DMS114 treated with DMSO at 0.1 percent for 48 hours (cell line): ENCODE measurements around the gene SPATA31C2.
"Not testable (repeated sequence)": the region's sequence is repeated elsewhere in the genome, so short reads cannot be mapped to it uniquely, and the experiment has no call there.

Experiments
- DNase-seq: peaks from one replicate; lab custom pipeline; 2025; ENCODE audit not compliant: unreplicated experiment; lab: John Stamatoyannopoulos, UW

SPATA31C2 gene

DNA sequence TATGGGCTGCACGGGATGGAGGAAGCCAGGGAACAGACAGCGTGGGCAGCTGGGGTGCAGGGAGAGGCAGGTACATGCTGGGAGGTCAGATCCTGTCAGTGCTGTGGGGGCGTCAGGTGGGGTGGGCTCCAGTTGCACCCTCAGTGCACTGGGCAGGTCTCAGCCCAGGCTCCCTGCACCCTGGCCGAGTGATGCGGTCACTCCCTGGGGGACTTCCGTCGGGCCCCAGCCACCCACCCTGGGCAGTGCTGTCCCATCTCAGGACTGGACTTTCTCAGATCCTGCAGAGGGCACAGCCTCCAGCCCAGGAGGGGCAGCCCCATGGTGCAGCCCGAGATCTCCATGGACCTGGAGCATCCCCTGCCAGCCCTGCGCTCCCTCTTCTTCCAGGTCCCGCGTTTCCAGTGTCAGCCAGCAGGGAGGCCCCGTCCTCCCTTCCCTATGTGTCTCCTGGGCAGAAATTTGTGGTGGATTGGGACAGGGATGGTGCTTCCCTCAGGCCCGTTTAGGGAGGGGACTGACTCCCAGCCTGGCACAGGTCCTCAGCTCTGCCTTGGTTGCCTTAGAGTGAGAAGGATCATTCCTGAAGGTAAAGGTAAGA is 10.5 kb downstream of the SPATA31C2 start:
- not testable (repeated sequence) for DNase-seq

DNA sequence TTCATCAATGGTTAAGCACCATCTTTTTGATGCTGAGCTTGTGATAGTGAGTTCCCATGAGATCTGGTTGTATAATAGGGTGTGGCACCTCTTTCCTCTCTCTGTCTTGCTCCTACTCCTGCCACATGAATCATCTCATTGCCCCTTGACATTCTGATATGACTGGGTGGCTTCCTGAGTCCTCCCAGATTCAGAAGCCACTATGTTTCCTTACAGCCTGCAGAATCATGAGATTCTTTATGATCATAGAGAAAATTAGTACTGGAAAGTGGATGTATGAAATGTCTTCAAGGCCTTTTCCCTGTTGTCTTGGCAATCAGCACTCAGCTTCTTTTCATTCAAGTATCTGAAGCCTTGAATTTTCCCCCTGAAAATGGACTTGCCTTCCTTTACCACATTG is 14.9 kb downstream of the SPATA31C2 start:
- not testable (repeated sequence) for DNase-seq

DNA sequence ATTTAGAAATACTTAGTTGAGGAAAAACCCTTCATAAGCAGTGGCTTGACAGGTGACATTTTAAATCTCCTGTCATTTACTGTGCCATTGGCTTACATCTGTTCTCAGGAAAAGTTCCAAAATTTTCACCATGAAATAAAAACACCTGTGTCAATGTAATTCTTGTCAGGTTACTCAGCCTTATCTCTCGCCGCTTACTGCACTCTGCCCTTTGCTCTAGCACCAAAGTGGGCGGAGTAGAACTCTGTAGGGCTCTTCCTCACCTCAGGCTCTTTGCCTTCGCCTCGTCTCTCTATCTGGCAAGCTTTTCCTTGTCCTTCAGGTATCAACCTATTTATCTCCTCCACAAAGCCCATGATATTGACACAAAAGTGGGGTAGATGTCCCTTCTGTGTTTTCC is 20.2 kb downstream of the SPATA31C2 start:
- not testable (repeated sequence) for DNase-seq

DNA sequence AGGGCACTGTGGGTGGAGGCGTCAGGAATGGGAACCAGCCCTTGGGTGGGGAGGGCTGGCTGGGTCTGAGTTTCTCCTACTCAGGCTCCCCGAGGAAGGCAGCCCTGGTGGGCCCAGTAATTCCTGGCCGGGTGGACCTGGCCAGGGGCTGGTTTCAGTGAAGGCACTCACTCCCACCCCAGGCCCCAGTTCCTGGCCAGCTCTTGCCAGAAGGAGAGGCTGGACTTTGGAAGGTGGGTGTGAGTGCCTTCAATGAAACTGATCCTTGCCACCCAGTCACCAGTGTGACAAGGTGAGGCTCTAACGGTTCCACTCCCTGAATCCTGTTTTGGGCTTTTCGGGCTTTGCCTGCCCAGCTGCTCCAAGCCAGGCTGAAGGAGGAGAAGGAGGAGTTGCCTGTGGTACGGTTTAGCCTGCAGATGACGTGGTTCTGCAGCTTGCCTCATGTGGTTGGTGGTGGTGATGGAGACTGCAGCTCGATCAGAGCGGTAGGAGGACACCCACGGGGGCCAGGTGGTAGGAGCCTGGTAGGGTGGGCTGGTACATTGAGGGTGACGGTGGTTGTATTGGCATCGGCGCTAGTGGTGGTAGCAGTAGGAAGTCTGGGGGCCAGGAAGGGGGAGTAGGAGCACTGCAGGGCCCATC is 23.2 kb downstream of the SPATA31C2 start:
- not testable (repeated sequence) for DNase-seq

DNA sequence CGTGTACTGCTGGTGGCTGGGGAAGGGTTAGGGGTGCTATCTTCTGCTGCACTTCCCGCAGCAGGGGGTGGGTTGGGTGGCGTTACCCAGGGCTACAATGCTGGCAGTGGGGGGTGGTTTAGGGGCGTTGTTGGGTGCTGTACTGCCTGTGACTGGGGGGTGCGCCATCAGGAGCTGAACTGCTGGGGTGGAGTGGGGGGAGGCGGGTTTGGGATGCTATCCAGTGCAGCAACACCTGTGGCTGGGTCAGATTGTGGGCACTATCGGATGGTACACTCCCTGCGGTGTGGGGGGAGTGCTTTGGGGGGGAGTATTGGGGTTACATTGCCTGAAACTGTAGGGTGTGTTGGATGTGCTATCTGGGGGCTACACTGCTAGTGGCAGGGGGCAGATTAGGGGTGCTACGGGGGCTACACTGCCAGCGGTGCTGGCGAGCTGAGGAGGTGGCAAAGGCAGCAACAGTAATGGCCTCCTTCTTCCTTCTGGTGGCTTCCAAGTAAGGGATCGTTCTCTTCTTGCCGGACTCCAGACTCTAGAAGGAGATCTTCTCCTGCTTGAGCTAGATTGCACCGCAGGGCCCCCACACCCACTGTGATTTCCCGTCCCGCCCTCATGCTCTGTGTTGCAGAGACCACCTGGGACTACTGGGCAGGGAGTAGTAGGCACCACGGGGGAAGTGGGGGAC is 23.9 kb downstream of the SPATA31C2 start:
- not testable (repeated sequence) for DNase-seq

DNA sequence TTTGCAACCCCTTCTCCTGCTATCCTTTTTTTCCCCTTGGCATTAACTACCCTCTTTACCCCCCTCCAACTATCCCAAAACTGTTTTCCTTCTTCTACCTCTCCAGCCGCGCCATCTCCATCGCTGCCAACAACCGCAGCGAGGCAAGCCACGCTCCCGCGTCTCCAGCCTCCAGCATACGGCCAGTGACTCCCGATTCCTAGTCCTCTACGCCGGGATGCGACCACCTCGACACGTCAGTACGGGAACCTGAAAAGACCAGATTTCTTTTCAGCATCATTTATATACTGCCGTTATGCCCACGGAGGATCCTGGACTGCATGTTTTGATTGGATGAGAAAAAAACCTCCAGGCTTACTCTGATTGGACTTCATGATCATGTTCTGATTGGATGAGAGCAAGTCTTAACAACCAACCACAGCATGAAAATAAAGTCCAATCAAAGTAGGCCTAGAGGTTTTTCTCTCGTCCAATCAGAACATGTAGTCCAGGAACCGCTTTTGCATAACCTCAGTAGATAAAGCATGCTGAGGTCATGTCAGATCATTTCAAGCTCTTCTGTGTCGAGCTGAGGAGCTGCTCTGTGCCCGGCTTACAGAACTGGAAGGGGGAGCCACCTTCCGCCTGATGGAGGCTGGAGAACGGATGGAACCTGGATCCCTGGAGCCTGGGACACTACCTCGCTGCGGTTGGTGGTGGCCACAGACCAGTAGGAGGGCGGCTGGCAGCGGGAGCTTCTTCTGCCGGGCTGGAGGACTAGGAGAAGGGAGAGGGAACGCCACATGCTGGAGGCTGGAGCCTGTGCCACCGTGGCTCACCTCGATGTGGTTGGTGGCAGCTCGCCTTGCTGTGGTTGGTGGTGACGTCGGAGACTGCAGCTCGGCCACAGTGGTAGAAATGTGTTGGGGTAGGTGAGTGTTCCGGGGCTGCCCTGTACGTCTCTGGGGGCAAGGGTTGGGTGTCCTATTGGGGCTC is 24.8 kb downstream of the SPATA31C2 start:
- DNase-seq, result not testable (repeated sequence)

DNA sequence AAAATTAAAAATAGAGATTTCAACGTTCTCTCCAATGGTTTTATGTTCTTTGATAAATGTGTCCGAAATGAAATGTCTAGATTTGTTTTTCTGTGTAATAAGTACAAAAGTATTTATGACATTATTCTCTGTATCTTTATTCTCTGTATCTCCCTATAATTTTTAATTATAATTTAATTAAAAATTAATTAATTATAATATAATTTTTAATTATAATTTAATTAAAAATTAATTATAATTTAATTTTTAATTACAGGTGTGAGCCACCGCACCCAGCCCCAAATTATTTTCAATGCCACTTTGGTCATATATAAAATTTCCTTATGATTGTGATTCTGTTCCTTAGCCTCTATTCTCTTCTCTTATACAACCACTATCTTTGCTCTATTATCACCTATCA is 28.2 kb downstream of the SPATA31C2 start:
- no peak for DNase-seq

DNA sequence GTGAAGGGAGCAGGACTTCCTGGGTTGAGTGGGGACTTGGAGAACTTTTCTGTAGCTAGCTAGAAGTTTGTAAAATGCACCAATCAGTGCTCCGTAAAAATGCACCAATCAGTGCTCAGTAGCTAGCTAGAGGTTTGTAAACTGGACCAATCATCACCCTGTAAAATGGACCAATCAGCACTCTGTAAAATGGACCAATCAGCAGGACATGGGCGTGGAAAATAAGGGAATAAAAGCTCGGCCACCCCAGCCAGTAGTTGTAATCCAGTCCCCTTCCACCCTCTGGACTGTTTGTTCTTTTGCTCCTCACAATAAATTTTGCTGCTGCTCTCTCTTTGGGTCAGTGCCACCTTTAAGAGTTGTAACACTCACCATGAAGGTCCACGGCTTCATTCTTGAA is 29.5 kb downstream of the SPATA31C2 start:
- no peak for DNase-seq

DNA sequence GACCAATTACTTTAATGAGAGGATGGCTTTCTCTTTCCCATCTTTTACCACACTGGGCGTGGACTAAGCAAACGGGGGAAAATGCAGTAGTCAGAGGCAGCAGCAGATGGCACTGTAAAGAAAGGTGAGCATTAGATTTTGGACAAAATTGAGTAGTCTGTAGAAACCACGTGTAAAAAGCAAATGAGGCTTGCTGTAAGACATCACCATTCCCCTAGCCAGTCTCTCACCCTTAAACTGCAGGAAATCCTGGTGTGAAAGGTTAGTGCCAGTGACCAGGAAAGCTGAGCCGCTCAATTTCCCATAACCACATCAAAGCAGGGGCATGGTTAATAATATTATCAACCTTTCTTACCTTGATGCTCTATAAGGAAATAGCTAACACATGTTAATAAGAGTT is 31.8 kb downstream of the SPATA31C2 start:
- DNase-seq, result peak; percentile 10

DNA sequence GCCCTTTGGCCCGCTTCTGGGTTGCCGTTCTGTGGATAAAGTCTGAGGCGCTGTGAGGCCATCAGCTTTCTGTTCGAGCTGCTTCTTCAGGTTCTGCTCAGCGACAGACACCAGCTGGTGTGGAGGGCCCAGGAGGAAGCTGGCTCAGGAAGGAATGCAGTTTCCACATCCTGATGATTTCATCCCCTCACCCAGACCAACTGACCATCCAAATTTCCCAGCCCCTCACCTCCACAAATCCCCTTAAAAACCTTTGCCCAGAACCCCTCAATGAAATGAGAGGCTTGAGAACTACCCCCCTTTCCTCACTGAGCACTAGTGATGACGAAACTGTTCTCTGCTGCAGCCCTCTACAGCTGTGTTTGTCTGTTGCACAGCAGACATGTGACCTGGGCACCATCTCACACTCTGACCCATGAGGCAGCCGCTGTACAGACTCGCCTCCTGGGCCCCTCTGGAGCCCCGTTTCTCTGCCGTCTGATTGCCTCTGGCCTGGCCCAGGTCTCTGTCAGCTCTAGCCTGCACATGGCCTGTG is 45.4 kb downstream of the SPATA31C2 start:
- DNase-seq, result no peak

DNA sequence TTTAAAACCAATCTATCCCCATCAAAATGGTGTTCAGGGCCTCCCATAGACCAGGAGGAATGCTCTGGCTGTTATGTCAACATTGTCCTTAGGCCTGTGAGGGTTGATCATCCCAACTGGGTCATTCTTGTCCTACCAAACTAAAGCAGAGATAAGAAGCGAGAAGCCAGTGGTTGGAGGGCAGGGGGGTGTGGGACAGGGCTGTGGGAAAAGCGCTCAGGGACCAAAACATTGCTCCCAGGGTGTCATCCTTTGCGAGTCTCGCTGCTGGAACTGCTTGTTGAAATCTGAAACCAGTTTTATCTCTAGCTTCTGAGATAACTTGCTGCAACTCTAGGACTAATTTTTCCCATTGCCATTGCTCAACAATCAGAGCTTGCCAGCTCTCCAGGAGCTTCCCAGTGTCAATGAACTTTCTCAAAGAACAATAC is 48.1 kb downstream of the SPATA31C2 start:
- DNase-seq, result no peak

DNA sequence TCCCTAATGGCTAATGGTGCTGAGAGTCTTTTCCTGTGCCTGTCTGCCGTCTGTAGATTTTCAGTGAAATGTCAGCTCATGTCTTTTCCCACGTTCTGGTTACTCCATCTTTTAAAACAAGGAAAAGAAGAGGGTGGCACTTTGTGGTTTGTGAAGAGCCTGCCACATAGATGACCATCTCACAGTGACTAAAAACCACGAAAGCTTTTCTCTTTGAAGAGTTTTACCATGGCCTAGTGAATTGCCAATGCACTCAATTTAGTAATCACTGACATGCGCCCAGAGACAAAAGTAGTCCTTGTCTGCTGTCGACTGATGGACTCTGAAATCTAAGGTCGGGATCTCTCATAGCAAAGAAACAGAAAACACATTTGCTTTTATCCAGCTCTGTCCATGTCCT is 50.4 kb downstream of the SPATA31C2 start:
- DNase-seq, result no peak

DNA sequence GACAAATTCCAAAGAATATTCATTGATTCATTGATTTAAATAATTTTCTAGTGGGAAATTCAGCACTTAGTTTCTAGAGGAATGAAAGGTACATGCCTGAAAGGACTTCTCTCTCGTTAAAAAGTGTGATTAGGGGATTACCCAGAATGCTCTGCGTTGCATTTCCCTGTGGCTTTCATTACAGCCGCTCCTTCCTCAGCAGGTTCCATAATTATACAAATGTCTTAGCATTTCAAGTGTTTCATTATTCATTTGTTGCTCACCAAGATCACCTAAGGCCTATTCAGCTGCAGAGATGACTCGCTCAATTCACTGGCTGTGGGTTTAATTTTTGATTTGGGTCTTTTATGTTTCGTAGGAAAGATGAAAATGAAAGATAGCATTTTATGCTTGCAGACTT is 52.8 kb downstream of the SPATA31C2 start:
- no peak for DNase-seq

DNA sequence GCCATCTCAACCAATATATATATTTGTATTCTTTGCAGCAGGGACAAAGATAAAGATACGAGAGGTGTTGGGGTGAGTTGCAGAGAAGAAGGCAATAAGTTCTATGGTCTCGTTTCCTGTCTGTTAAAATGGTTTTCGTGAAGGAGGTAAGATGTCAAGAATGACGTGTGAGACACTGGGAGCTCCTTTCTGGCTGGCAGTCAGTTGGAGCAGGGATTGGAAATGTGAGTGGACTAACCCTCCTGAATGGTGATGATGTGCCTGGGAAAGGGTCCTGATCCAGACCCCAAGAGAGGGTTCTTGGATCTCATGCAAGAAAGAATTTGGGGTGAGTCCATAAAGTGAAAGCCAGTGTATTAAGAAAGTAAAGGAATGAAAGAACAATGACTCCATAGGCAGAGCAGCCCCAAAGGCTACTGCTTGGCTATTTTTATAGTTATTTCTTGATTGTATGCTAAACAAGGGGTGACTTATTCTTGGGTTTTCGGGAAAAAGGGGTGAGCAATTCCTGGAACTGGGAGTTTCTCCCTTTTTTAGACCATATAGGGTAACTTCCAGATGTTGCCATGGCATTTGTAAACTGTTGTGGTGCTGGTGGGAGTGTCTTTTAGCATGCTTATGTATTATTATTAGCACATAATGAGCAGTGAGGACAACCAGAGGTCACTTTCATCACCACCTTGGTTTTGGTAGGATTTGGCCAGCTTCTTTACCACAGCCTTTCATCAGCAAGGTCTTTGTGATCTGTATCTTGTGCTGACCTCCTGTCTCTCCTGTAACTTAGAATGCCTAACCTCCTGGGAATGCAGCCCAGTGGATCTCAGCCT is 53.7 kb downstream of the SPATA31C2 start:
- no peak for DNase-seq
